NCI-H524 (cell line): ENCODE results near the gene ATP1A1.

Experiments
- DNase-seq, 2 experiments: peaks; one replicate each; lab custom pipeline; 2025; lab: John Stamatoyannopoulos, UW

ATP1A1 gene

DNA sequence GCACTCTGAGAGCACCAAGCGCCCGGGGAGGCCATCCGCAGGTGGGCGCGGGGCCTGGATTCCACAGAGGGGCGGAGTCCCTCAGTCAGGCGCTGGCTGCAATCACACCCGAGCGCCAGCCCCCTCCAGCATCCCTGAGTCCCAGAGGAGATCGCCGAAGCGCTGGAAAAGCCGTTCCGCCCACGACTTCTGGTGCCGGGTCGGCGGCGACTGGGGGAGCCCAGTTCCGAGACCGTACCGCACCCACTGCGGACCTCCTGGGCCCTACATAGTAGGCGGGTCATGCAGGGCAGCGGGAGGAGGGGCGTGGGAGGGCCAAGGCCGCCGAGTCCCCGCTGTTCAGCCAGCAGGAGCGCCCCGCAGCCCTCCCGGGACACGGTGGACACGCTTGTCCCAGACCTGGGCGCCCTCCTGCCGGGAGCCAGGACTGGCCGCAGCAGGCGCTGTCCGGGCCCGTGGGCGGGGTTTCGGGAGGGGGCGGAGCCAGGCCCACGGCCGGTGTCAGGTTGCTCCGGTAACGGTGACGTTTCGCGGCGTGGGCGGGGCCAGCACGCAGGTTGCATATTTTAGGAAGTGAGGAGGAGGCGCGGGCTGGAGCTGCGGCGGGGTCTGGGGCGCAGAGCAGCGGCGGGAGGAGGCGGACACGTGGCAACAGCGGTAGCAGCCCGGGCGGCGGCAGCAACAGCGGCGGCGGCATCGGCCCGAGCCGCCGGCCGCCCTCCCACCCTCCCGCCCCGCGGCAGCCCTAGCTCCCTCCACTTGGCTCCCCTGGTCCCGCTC, at the start of gene ATP1A1:
Gene ATP1A1, plus strand, starts transcription at position 594 of the 780 bp plus-strand sequence. CDS start 268 bp downstream, outside the sequence.
- DNase-seq = peak; percentile 66 to 83

DNA sequence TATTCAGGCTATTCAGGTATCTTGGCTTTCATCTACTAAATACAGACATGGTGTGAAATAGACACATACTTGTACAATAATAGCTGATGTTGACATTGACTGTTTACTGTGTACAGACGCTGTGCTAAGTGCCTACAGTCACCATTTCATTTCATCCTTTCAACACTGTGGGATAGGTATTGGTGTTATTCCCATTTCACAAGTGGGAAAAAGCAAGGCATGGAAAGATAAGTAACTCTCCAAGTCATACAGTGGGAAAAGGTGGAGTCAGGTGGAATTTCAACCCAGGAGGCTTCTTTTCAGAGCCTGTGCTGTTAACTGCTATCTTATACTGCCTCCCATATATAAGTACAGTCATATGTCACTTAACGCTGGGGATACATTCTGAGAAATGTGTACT, 49.6 kb upstream of the ATP1A1 start:
- DNase-seq = no peak

DNA sequence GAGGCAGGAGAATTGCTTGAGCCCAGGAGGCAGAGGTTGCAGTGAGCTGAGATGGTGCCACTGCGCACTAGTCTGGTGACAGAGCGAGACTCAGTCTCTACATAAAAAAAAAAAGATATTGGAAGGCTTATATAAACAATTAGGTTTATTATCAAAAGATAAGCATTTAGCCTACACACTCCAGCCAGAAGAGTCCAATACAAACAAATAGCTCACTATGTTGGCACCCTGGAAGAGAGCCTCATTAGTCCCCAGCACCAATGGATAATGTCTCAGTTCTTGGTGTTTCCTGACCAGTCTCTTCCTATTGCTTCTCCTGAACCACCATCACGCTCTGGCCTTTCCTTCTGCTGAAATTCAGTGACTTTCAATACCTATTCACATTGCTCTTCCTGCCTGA, 48.6 kb upstream of the ATP1A1 start:
- DNase-seq = no peak

DNA sequence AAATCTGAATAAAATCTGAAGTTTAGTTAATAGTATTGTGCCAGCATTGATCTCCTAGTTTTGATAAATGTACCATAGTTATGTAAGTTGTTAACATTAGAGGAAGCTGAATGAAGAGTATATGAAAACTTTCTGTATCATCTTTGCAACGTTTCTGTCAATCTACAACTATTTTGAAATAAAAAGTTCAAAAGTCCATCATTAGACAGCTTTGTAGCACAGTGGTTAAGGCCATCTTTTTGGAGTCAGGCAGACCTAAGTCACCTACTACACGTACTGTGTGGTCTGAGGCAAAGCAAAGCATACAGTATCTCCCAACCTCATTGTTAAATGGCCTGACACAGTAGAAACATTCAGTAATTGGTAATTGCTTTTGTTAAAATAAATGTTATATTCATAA, 47.9 kb upstream of the ATP1A1 start:
- DNase-seq = no peak

DNA sequence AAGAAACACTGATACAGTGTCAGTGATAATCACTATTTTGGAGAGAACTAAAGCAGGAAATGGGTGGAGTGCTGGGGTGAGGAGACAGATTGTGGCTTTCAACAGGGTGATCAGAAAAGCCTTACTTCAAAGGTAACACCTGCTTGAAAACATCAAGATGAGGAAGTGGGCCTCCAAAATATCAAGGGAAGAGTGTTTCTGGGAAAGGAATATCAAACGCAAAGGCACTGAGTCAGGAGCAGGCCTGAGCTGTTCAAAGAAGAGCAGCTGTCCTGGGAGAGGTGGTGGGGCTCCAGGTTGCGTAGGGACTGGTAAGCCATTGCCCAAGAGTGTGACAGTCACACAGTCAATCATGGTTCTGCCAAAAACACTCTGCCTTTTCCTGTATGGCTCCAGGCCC, 47.1 kb upstream of the ATP1A1 start:
- peak in 1 of 2 experiments; percentile 10 for DNase-seq

DNA sequence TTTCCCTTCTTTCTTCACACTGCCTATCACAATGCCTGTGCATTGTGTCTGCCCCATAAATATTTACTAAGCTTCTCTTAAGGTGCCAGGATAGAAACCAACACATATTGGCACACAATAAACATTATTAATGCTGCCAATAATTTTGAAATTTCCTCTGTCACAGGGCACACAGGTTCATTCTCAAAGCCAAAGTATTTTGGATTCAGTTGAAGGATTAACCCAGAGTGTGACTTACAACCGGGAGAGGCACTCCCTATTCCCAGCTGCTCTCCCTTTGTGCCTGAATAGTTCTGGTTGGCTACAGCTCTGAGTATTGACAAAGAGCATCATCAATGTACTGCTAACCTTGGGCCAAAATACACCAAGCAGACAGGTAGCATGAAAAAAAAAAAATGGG, 46.6 kb upstream of the ATP1A1 start:
- no peak for DNase-seq

DNA sequence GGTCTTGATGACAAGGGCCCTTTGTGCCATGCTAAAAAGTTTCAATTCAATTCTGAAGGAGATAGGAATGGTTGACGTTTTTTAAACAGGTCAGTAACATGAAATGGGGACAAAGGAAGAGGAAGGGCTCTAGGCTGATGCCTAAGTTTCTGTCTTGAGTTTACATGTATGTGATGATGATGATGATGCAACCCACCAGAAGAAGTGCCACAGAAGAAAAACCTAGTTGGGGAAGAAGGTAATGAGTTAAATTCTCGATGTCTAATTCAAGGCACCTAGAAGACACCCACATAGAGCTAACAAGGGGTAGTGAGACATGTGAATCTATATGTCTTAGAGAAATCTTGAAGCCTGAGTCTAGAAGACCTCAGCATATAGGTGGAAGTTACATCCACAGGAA, 44.4 kb upstream of the ATP1A1 start:
- no peak for DNase-seq

DNA sequence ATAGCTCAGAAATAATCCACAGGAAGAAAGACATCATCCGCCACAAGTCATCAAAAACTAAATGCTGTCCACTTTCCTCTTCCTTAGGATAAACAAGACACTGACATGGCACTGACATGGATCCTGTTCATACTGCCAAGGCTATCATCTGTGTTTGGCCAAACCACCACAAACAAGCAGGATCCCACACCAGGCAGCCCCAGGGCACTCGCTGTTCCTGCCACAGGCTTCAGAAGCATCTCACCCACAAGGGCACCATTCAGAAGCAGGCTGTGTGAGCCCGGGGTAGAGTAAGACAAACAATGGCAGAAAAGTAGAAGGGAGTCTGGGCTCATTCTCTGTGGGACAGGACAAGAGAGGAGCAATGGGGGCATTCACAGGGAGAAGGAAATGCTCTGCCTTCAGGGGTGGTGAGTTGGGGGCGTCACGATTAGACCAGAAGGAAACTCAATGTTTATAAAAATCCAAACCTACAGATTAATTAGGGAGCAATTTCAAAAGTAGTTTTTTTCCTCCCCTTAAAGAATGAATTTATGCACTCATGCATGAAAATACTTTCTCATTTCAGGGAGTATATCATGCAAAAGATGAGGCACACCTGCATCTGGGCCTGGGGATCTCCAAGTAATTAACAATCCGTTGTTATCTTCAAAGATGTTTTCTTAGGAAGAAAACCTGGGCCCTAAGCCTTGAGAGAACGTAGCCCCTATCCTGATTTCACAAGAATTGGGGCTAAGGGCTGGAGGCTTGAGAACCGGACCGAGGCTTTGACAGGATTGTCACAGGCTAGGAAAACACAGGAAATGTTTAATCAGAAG, 43.3 kb upstream of the ATP1A1 start:
- DNase-seq = no peak

DNA sequence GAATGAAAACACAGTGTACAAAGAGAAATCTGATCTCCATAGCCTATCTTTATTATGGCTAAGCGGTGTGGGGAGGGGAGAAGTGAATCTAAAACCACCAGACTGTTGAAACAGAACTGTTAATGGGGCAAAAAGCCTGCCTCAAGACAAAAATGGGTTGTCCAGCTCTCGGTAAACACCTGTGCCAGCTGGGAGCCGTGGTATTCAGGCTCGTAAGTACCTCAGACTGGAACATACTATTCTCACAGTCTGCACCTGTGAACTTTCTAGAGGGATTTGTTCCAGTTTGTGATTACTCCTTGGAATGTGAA, 42.7 kb upstream of the ATP1A1 start:
- no peak for DNase-seq

DNA sequence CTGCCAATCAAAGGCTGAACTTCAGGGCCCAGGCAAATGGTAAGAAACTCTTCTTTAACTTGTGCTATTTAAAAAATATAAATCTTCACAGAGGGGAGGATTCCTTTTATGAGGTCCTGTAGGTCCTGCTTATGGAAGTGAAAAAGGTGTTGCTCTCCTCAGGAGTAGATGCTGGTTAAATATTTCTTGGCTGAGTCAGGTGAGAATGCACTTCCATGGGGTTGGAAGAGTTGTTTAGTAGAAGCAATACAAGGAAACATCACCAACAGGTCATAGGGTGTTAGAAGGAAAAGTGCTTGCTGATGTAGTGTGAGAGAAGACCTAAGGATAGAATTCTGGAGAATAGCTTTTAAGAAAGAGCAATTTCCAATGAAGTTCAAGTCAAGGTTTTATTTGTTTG, 42.2 kb upstream of the ATP1A1 start:
- DNase-seq = no peak

DNA sequence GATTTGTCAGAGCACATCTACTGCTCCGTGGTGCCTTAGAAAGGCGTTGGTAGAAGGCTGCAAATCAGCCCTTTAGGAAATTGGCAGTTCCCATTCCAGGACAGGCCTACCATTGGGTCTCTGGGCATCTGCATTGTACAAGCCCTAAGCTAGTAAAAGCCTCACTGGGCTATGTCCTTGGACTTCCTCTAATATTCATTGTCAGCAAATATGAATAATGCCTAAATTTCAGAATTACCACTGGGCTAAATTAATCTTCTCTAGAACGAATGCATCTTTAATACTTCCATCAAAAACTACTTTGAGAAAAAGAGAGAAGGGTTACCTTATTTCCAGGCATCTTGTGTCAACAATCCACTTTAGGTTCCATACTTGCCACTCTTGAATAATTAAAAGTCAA, 41.5 kb upstream of the ATP1A1 start:
- DNase-seq = no peak

DNA sequence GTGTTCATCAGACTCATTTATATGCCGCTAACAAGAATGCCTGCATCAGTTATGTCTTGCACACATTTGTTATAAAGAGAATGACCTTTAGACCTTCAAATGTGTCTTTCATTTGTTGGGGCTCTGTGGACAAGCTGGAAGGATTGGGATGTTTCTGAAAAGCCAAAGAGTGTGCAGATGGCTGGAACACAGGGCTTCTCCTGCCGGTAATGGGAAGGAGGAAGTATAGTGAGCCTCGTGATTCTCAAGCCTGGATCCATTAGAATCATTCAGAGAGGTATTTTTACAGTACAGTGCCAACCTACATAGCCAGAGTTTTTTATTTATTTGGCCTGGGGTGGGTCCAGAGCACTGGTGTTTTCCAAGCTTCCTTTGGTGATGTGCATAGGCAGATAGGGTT, 40.6 kb upstream of the ATP1A1 start:
- no peak for DNase-seq

DNA sequence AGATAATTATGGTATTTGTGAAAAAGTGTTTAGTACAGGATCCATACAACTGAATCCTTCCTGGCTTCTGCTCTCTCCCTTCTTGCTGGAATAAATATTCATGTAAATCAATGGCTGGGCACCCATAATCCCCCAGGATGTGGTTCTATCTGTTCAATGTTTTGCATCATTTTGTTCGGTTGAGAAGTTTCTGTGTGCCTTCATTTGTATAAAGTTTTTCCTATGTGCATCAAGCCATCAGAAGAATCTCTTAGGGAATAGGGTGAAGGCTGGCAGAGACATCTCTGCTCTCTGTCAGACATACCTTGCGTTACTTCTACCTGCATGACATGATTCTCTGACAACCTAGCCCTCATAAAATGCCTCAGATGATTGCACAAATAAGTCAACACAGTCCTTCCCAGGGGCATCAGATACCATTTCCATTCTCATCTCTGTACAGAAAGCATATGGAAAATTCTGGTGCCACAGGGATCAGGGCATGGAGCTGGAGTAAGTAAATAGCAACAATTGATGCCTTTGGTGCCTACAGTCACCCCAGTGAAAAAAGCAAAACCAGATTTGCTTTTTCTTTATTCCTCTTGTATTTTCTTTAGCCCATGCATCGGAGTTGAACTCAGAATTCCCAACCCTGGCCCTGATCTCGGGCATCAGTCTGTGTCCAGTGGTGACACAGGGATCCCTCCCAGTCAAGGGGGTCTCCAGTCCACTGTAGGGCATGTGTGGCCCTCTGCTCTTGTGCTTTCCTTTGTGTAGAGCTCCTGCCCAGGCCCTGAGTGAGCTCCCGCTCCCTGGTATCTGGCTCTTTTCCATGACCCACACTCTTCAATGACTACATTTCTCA, 39.7 kb upstream of the ATP1A1 start:
- DNase-seq = no peak

DNA sequence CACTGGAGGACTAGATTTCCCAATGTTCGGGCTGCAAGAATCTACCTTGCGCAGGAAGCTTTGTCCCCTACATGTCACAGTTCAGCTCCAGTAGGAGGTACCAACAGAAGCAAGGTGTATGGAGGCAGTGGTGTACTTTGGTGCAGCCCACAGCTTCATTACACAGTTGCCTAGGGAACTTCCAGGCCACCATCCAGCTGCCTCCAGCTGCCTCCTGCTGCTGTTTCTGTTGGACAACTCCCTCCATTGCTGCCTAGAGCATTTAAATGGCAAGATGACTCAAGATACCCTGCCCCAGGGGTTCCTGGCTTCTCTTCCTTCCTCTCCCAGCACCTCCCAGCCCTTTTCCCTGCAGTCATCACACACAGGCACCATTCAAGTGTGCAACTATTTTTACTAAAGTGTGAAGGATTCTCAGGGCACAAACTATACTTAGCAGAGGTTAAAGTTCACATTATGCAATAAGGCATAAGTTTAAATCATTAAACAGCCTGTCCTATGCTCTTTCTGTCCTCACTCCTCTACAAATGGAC, 39.0 kb upstream of the ATP1A1 start:
- no peak for DNase-seq

DNA sequence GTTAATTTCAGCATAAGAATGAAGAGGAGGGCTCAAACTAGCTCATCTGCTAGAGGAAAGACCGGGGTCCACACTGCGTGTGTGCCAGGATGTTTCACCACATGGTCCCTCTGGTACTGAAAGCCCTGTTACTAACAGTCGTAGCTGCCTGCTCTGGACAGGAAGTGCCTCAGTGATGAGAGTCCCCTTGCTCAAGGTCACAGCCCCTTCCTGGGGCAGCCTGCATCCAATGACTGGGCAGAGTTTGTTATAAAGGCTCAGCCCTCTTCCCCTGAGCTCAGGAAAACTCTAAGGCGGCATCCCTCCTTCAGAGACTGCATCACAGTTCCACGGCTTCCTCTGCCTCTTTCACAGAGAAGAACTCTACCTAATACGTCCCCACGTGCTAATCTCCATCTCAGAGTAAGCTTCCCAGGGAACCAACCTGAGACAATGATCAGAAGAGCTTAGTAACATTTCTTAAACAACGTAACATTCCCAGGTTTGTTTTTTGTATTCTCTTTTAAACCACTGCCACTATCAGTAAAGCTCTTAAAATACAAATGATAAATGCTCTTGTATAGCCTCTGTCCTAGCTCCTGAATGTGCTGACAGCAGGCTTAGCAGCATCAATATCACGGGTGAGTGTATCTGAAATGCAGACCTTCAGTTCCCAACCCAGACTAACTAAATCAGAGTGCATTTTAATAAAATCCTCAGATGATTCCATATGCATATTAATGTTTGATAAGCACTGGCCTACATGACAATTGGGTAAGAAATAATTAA, 38.0 kb upstream of the ATP1A1 start:
- no peak for DNase-seq

DNA sequence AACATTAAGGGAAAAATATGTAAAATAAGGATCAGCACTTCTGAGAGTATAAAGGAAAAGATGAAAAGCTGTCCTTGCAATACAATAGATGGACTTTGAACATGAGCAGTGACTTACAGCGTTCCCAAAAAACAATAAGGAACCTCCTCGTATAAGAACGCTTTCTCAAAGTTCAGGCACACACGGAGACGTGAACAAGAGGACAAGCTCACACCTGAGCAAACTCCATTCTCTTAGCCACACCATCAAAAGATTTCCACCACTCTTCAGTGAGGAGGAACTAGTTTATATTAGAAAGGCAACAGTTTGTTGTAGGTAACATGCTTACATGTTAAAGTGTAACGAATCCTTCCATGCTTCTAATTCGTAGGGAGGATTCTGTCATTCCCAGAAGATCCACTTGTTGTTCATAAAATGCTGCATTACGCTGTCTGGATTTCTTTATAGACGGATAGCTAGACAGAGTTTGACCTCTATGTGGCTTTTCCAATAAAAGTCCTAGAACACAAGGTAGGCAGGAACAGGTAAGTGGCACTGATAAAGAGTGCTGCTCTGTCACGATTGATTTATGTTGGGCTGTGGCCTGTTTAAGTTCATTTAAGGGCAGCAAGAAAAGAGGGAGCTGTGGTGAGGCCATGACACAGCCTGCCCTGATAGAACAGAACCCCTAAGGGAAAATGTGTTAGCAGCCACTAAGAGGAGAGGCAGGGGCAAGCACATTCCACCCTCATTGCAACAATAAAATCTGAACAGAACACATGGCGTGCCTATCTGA, 37.0 kb upstream of the ATP1A1 start:
- no peak for DNase-seq

DNA sequence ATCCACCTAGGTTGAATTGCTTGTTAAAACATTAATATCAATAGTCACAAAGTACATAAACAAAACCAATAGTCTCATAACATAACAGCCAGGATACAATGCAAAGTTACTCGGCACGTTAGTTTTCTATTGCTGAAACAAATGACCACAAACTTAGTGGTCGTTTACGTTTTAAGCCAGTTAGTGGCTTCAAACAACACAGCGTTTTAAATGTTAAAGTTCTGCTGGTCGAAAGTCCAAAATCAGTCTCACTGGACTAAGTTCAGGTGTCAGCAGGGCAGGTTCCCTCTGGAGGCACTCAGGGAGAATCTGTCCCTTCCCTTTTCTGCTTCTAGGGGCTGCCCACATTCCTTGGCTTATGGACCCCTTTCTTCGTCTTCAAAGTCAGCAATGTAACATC, 35.6 kb upstream of the ATP1A1 start:
- no peak for DNase-seq

DNA sequence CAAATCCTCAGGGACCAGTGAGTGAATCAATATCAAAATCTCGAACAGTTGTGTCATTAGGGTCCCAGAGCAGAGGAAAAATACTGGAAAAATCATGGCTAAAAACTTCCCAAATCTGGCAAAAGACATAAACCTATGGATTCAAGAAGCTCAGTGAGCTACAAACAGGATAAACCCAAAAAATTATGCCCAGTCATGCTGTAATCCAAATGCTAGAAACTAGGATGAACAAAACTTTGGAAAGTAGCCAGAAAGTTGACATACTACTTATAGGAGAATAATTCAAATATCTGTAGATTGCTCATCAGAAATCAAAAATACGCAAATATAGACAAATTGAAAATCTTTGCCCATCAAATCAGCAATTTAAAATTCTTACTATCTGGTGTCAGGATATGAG, 34.6 kb upstream of the ATP1A1 start:
- DNase-seq = no peak

DNA sequence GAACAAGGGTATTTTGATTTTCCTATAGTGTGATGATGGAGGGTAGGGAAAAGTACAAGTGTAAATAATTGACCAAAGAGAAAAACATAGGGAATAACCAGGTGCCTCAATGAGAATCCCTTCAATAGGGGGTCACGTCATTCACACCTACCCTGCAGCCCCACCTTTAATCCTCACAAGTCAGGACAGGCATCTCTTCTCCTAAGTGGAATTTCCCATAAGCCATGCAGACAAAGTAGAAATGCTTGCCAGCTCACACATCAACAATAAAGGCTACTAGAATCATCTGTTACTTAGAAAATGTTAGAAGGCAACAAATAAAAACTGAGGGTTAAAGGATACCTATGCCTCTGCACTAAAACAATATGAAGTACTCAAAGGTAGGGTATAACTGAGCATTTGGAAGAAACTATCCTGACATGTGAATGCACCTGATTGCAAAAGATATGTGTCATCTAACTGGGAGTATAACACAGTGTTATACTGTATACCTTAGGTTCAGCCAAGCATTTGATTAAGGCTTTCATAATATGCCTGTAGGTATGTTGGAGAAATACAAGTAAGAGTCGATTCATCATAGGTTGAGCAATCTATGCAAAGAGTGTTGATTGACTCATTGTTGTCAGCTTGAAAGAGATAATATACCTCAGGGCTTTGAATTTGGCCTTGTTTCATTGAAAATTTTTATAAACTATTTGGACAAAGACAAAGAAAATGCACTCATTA, 32.4 kb upstream of the ATP1A1 start:
- DNase-seq = no peak

DNA sequence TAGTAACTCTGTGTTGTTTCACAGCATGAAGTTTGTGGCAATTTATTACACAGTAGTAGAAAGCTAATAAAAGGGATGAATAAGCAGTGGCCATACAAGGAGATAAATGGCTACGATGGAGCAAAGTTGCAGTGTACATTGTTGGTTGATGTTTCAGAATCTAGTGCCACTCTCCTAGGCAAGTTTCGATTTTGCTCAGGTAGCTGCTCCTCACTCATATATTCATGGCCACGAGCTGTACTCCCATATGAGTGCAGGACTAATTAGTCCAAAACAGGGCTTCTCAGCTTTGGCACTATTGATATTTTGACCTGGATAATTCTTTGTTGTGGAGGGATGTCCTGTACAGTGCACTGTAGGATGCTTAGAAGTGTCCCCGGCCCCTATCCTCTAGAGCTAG, 30.0 kb upstream of the ATP1A1 start:
- no peak for DNase-seq
